Spinal cord (tissue), 10 donors: ENCODE results near the gene PDE12. TPM values are rescaled to one million over a fixed set of nuclear protein-coding genes. Genes with fewer than 3 reads are reported as not detected.
A peak's percentile ranks its signal among the peaks of the same experiment; 100 is the strongest.

Experiments used
- DNase-seq, 6 donors: peaks; one replicate each; pipeline versions ENCODE4 v3.0.0 to v3.0.0-alpha.2; 2013 to 2015; ENCODE audit warnings: low spot score in 6 of 6, low read depth in 4 of 6
- H3K27ac ChIP-seq: one replicate; pipeline ENCODE4 v1.5.1; 2013; ENCODE audit warnings: low read depth, low read length, control low read depth
- H3K27me3 ChIP-seq: one replicate; pipeline ENCODE4 v1.6.1; 2013; ENCODE audit warnings: low read length; ENCODE audit not compliant: control insufficient read depth, insufficient read depth
- H3K36me3 ChIP-seq: one replicate; pipeline ENCODE4 v1.6.1; 2013; ENCODE audit warnings: low read length; ENCODE audit not compliant: control insufficient read depth, insufficient read depth
- H3K4me1 ChIP-seq: one replicate; pipeline ENCODE4 v1.6.1; 2013; ENCODE audit warnings: low read length; ENCODE audit not compliant: control insufficient read depth, insufficient read depth
- H3K4me3 ChIP-seq: one replicate; pipeline ENCODE4 v1.5.1; 2013; ENCODE audit warnings: low read depth, low read length, control low read depth
- H3K9me3 ChIP-seq: one replicate; pipeline ENCODE4 v1.6.1; 2013; ENCODE audit warnings: low read length; ENCODE audit not compliant: control insufficient read depth, insufficient read depth
- WGBS: methylation state at CpG from one replicate; pipeline ENCODE4 v1.1.5; 2013; ENCODE audit warnings: missing lambda C conversion rate; ENCODE audit not compliant: insufficient coverage; 5-methylcytosine and 5-hydroxymethylcytosine counted together
- long read RNA-seq, 4 donors: transcript quantifications; one replicate each; lab custom pipeline, GENCODE V29; 2026
- polyA plus RNA-seq, 2 donors: library from polyadenylated mRNA; unstranded; fragments of 120-200 nt; gene quantifications; one replicate each; pipeline ENCODE4 v1.2.1, GENCODE V29; 2013; ENCODE audit not compliant: insufficient read length in 2 of 2
- total RNA-seq, 2 donors: library from RNA; depleted of rRNA in 1 of 2; stranded (reverse); fragments of 120-200 nt in 1 of 2; fragments of >200 nt in 1 of 2; gene quantifications; one replicate each; pipeline versions ENCODE4 v1.2.3 to v1.2.4, GENCODE V29; 2013 to 2014
- donor health status: healthy.

Gene PDE12, protein sequence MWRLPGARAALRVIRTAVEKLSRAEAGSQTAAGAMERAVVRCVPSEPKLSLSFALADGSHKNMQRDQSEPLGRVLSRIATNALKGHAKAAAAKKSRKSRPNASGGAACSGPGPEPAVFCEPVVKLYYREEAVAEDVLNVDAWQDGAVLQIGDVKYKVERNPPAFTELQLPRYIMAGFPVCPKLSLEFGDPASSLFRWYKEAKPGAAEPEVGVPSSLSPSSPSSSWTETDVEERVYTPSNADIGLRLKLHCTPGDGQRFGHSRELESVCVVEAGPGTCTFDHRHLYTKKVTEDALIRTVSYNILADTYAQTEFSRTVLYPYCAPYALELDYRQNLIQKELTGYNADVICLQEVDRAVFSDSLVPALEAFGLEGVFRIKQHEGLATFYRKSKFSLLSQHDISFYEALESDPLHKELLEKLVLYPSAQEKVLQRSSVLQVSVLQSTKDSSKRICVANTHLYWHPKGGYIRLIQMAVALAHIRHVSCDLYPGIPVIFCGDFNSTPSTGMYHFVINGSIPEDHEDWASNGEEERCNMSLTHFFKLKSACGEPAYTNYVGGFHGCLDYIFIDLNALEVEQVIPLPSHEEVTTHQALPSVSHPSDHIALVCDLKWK
- 10 to 100 TPM; 13.2 to 14.4 TPM for total RNA-seq
- polyA plus RNA-seq: 10 to 100 TPM; 14.1 to 14.7 TPM
- long read RNA-seq, donor 1, full-length matches to known transcripts: 7 of 7 reads
- long read RNA-seq, donor 1, partial matches to known transcripts: 0 of 7 reads
- long read RNA-seq, donor 1, other reads (novel, unspliced or antisense): 0 of 7 reads
- long read RNA-seq, donor 2, full-length matches to known transcripts: 4 of 4 reads
- long read RNA-seq, donor 2, partial matches to known transcripts: 0 of 4 reads
- long read RNA-seq, donor 2, other reads (novel, unspliced or antisense): 0 of 4 reads
- long read RNA-seq, donor 3, full-length matches to known transcripts: 3 of 3 reads
- long read RNA-seq, donor 3, partial matches to known transcripts: 0 of 3 reads
- long read RNA-seq, donor 3, other reads (novel, unspliced or antisense): 0 of 3 reads
- long read RNA-seq, donor 4, partial matches to known transcripts: 377 of 377 reads
- long read RNA-seq, donor 4, other reads (novel, unspliced or antisense): 0 of 377 reads

DNA sequence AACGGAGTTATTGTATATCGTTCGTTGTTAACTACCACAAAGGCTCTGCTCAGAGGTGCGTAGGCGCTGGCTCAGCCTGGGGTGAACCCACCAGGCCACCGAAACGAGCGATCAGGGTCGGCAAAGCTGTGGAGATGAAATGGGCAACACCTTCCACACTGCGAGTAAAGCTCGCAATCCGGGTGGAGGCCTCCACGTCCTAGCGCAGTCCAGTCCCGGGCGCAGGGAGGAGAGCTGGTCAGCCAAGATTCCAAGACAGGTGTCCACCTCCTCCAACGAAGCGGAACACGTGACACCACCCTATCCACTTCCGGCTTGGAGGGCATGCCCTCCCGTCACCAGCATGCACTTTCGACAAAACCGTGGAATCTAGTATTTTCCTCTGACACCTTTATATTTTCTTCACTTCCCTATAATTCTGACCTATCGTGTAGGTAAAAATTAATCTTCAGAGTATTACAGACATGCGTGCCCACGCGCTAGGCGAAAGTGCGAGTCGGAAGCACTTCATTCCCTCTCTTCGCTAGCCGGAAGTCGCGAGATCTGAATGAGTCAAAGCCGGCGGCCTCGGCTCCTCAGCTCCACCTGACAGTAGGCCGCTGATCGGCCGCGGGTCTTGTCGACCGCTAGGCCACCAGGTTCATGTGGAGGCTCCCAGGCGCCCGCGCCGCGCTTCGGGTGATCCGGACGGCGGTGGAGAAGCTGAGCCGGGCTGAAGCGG, at the start of gene PDE12:
PDE12 (plus strand) TSS at position 537 of the 721 bp plus-strand sequence; CDS start at position 643, 106 bp downstream.
- Histone ChIP-seq H3K4me1 (peaks cover 26% of the 10 kb centered on the region), H3K9me3 (no peaks in the 10 kb centered on the region), H3K36me3 (peaks cover 4% of the 10 kb centered on the region), H3K27me3 (no peaks in the 10 kb centered on the region), H3K4me3 (peak within 1 kb of the TSS; percentile 93), H3K27ac (peak within 1 kb of the TSS; percentile 85)
- peak; percentile 83 to 98 (median 90) for DNase-seq
- WGBS: 0% methylated on average over 51 of the region's 54 CpGs

GRCh38 chr3:57512166-57512565, 43.9 kb upstream of the PDE12 start:
- H3K4me1 ChIP-seq: no peaks in the 10 kb centered on the region
- no peak overlapping the region for H3K4me3 ChIP-seq
- 78% methylated on average over 1 of the region's 2 CpGs for WGBS
- DNase-seq: no peak
- H3K9me3 ChIP-seq: no peaks in the 10 kb centered on the region
- no peaks in the 10 kb centered on the region for H3K27me3 ChIP-seq
- no peak overlapping the region for H3K27ac ChIP-seq
- H3K36me3 ChIP-seq: no peaks in the 10 kb centered on the region

GRCh38 chr3:57518276-57518915, 37.7 kb upstream of the PDE12 start:
- no peaks in the 10 kb centered on the region for H3K36me3 ChIP-seq
- H3K27ac ChIP-seq: no peak overlapping the region
- no peaks in the 10 kb centered on the region for H3K4me1 ChIP-seq
- WGBS: 69% methylated on average over 3 of the region's 3 CpGs
- no peak overlapping the region for H3K4me3 ChIP-seq
- DNase-seq: no peak
- no peaks in the 10 kb centered on the region for H3K27me3 ChIP-seq
- H3K9me3 ChIP-seq: no peaks in the 10 kb centered on the region

- Histone ChIP-seq H3K4me3 (no peak overlapping the region), H3K4me1 (no peaks in the 10 kb centered on the region), H3K27me3 (no peaks in the 10 kb centered on the region), H3K36me3 (no peaks in the 10 kb centered on the region), H3K9me3 (no peaks in the 10 kb centered on the region), H3K27ac (no peak overlapping the region)
- no peak for DNase-seq
These were observed 25.9 kb upstream of the PDE12 start for GRCh38 chr3:57530071-57530608.

GRCh38 chr3:57538465-57538864, 17.6 kb upstream of the PDE12 start:
- H3K4me1 ChIP-seq: no peaks in the 10 kb centered on the region
- WGBS: 91% methylated on average over 3 of the region's 3 CpGs
- no peaks in the 10 kb centered on the region for H3K36me3 ChIP-seq
- H3K4me3 ChIP-seq: no peak overlapping the region
- H3K27me3 ChIP-seq: no peaks in the 10 kb centered on the region
- no peaks in the 10 kb centered on the region for H3K9me3 ChIP-seq
- H3K27ac ChIP-seq: no peak overlapping the region
- DNase-seq: no peak

GRCh38 chr3:57544181-57545125, 11.6 kb upstream of the PDE12 start, which contains the start of gene DNAH12:
Gene DNAH12, minus strand, starts transcription at chr3:57544344. Its CDS starts 1,474 bp downstream, at chr3:57542870.
- H3K9me3 ChIP-seq: no peaks in the 10 kb centered on the region
- H3K27ac ChIP-seq: peak within 1 kb of the TSS; percentile 52
- DNase-seq: peak; percentile 40 to 90 (median 56)
- H3K4me3 ChIP-seq: peak within 1 kb of the TSS; percentile 39
- H3K27me3 ChIP-seq: no peaks in the 10 kb centered on the region
- no peaks in the 10 kb centered on the region for H3K36me3 ChIP-seq
- H3K4me1 ChIP-seq: peaks cover 16% of the 10 kb centered on the region
- 2% methylated on average over 15 of the region's 20 CpGs for WGBS

DNA sequence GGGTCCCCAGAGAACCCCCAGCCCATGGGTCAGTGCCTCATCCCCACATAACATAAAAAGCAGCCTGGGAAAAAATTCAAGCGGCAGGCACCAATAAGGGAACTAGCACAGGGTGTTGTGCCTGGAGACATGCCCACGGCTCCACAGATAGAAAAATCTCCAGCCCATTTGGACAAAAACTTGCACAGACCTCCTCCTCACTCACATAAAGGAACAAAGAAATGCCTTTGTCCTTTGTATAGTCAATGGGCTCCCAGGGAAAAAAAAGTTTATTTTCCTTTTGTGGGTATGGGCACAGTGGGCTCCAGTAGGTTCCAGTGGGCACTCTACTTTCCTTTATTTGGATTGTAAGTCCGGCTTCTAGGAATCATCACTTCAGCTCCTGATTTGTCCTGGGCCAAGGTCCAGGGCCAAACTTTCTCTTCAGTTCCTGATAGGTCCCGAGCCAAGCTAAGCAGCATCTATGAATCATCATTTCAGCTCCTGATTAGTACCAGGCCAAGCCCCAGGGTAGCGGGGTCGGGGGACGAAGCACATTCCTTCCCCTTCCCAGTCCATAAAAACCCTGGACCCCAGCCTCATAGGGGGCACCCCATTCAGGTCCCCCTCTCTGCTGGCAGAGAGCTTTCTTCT, 10.3 kb upstream of the PDE12 start:
- Histone ChIP-seq H3K27ac (no peak overlapping the region), H3K4me3 (no peak overlapping the region), H3K27me3 (no peaks in the 10 kb centered on the region), H3K4me1 (peaks cover 16% of the 10 kb centered on the region), H3K9me3 (no peaks in the 10 kb centered on the region), H3K36me3 (no peaks in the 10 kb centered on the region)
- peak in 2 of 6 donors; percentile 15 to 38 for DNase-seq
- 54% methylated on average over 7 of the region's 7 CpGs for WGBS
